Left renal cortex interstitium (tissue), 4 donors: ENCODE results near the gene PDLIM3. TPM values are rescaled to one million over a fixed set of nuclear protein-coding genes. Genes with fewer than 3 reads are reported as not detected.
"Not testable (repeated sequence)": the region's sequence is repeated elsewhere in the genome, so short reads cannot be mapped to it uniquely, and the experiment has no call there.

Source experiments
- DNase-seq, 4 donors: peaks; one replicate each; pipeline ENCODE4 v3.0.0-alpha.2; 2013; ENCODE audit warnings: low read depth in 4 of 4, low spot score in 2 of 4, missing footprints in 1 of 4
- polyA plus RNA-seq, 4 donors: library from polyadenylated mRNA; unstranded; fragments of 120-200 nt; gene quantifications; one replicate each; pipeline ENCODE4 v1.2.1, GENCODE V29; 2013; ENCODE audit not compliant: insufficient read length in 4 of 4

Gene PDLIM3
- polyA plus RNA-seq, 4 donors: 3.8 to 5.4 (median 5.1) TPM

- no peak for DNase-seq
Observed at GRCh38 chr4:185523862-185524261, 11.4 kb downstream of the PDLIM3 start.

DNA sequence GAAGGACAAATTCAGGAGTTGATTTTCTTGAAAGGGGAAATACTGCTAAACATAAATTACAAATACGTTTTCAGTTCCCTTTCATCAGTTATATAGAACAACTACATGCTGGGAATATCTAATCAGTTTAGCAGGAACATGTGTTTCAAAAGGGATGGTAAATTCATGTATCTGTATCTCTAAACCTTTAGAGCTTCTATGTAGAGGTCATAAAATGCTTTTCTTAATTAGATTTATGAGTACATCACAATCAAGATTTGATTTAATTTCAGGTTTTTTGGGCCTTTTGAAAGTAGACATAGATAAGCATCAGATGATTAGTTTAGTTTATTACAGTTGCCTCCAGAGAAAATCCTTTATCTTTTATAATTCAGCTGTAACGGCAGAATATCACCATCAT lies 12.9 kb downstream of the PDLIM3 start:
- DNase-seq: no peak

- DNase-seq: no peak
Observed at GRCh38 chr4:185520119-185520518, 15.2 kb downstream of the PDLIM3 start.

DNA sequence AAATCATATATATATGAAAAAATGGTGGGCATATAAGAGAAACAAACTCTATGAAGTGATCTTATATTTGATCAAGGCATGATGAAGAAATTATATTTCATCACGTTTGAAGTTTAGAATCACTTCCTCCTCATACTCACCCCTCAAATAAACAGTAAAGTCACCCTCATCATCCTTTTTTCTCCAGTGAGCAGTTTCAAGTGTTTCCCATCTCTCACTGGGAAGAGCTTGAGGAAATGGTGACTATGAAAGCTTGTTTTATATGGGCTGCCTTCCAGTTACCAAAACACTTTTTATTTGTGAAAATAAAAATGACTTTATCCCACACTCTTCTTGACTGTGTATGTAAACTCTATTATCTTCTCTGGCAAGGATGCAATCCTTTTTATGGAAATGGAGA lies 16.8 kb downstream of the PDLIM3 start:
- DNase-seq: no peak

DNA sequence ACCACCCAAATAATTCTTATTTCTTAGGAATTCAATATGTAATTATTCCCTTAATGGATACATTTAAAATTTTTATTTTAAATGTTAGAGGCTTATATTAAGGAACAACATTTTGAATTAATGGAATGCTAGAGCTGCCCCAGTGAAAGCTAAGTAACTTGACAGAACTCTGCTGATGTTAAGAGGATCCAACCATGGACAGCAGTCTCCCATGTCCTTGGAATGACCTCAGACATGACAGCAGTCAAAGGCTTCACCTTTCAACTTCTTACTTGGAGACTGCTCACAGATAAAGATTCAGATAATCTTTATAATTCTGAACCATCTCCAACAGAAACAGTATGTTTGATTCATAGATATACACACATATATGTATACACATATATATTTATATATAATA lies 17.2 kb downstream of the PDLIM3 start:
- DNase-seq: no peak

DNA sequence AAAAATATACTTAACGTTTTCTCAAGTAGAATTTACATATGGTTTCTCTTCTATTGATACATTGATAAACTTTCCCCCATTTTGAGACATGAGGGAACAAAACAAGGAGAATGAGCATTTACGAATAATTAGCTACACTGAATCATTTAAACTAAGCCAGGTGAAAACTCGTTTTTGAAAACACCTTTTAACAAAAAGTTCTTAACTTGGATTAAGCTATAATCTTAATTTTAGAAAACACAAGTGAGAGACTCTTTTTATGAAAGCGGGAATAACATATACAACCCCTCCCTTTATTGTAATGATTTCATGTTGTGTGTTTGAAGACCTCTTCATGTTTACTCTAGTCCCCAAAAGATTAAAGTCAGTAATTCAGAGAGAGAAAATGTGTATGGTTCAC lies 20.1 kb downstream of the PDLIM3 start:
- no peak for DNase-seq

DNA sequence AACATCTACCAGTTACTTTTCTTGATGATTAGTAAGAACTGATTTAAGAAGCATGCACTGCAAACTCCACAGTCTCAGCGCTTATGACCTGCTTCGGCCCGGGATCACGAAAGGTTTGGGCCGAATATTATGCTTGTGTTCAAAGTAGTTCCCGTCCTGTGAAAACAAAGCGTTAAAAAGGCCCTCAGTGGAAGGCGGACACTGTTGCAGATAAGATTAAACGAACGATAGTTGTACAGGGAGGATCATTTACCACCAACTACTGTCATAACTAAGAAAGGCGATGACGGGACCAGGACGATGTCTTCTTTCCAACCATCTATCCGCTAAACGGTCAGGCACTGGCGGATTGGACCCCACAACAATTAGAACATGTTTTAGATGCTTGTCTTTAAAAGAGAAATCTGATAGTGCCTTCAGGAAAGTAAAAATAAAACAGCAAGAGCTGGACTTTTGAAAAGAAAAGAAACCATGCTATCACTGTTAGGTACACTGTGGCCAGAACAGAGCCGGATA lies 21.1 kb downstream of the PDLIM3 start:
- no peak for DNase-seq

GRCh38 chr4:185513489-185514181 lies 21.7 kb downstream of the PDLIM3 start:
- DNase-seq: no peak

- DNase-seq: no peak
Observed at GRCh38 chr4:185512516-185512915, 22.8 kb downstream of the PDLIM3 start.

- not testable (repeated sequence) for DNase-seq
Observed at GRCh38 chr4:185511243-185511642, 24.1 kb downstream of the PDLIM3 start.

DNA sequence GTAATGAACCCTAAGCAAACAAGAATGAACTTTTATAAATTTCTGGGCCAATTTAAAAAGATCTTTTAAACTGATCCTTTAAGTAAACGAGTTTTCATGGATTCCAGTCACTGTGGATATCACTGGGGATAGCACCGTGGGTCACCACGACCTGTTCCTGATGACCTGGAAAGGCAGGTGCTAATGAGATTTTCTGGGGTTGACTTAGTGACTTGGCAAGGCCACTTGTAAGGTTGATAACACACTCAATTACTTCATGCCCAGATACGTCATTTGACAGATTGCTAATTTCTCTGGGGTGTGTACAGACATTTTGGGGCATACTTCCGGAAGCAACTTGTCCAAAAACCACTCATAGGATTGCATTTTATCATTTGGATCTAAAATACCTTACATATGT lies 24.5 kb downstream of the PDLIM3 start:
- no peak for DNase-seq

- peak in 1 of 4 donors; percentile 48 for DNase-seq
Observed at GRCh38 chr4:185508181-185508580, 27.1 kb downstream of the PDLIM3 start.

DNA sequence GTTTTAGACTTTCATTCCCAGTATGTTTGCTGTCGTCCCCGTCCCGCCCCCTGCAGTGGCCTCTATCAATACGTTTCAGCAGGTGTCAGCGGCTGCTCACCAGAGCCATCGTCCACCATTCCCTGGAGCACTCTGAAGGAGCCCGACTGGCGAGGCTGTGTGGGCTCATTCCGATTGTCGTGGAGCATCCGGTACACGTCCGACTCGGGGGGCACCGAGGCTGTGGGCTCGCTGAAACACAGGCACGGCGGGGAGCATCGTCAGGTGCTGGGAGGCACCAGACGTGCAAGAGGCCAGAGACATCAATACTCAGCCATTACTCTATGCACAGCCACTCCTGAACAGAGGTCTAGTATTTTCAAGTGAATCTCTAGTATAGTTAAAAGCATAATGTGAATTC lies 28.9 kb downstream of the PDLIM3 start:
- no peak for DNase-seq

GRCh38 chr4:185504098-185505047 lies 30.9 kb downstream of the PDLIM3 start:
- peak; percentile 63 to 87 (median 74) for DNase-seq

- no peak for DNase-seq
Observed at GRCh38 chr4:185502386-185502785, 32.9 kb downstream of the PDLIM3 start.

DNA sequence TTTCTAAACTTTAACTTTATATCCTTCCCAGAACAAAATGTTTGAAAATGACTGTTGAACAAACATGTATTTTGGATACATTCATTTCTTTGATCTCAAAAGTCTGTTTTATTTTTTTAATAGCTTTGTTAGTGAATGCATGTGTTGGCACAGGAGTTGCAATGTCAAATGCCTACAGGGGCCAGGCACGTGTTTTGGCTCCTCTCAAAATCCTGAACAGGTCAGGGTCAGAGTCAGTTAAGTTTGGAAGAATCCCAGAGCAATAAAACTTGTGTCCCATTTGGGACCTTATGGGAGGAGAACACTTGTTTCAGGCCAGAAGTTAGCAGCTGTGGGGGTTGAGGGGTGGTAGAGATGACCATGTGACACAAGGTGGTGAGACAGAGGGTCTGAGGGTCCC lies 34.7 kb downstream of the PDLIM3 start:
- DNase-seq: no peak

DNA sequence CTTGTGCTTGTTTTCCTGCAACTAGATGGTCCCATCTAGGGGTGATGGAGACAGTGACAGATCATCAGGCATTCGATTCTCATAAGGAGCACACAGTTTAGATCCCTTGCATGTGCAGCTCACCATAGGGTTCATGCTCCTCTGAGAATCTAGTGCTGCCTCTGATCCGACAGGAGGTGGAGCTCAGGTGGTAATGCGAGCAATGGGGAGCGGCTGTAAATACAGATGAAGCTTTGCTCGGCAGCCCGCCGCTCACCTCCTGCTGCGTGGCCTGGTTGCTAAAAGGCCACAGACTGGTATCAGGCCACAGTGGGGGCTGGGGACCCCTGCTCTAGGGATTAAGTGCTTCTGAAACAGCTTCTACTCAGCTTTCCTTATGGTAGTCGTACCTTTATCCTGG lies 35.3 kb downstream of the PDLIM3 start:
- no peak for DNase-seq

GRCh38 chr4:185488650-185489049 lies 46.7 kb downstream of the PDLIM3 start:
- DNase-seq: no peak

DNA sequence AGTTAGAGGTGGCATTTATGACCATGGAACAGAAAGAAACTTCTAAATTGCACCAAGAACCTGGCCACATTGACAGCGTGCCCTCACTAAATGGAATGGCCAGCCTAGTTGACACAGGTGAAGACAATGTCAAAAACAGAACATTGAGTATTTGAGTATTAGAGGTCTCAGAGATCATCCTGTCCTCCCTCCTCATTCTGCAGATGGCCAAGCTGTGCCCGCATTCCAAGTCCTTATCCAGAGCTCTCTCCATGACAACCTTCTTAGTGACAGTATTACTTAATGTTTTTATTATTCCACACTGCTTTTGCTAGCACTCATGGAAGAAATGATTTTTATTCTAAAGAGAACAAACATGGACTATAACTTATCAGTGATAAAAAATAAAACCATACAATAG lies 53.9 kb downstream of the PDLIM3 start:
- no peak for DNase-seq

GRCh38 chr4:185480016-185480732 lies 55.1 kb downstream of the PDLIM3 start:
- no peak for DNase-seq

GRCh38 chr4:185479507-185479971 lies 55.8 kb downstream of the PDLIM3 start:
- DNase-seq: no peak
